CD4-positive, CD25-positive, alpha-beta regulatory T cell (primary cell): ENCODE measurements around the gene MAP4K3. TPM values are rescaled to one million over a fixed set of nuclear protein-coding genes. Genes with fewer than 3 reads are reported as not detected.

Source experiments
- ATAC-seq, 2 donors: fragments of 150-1000 bp; cut with Tn5 transposase; one replicate each; pipeline ENCODE4 v1.10.0; 2021; ENCODE audit warnings: low read depth in 2 of 2, moderate number of reproducible peaks in 2 of 2, moderate library complexity in 1 of 2
- DNase-seq, 3 donors: peaks; one replicate each; pipeline versions ENCODE4 v3.0.0 to v3.0.0-alpha.2; 2012 to 2022; ENCODE audit warnings: mixed read lengths in 1 of 3
- H3K27ac ChIP-seq: one replicate; pipeline ENCODE4 v1.7.0; 2013; ENCODE audit warnings: mild to moderate bottlenecking, low read length; ENCODE audit not compliant: insufficient read depth, poor library complexity, severe bottlenecking
- H3K27me3 ChIP-seq: one replicate; pipeline ENCODE4 v1.7.0; 2013; ENCODE audit warnings: low read length; ENCODE audit not compliant: control insufficient read depth, insufficient read depth
- H3K36me3 ChIP-seq: one replicate; pipeline ENCODE4 v1.7.0; 2013; ENCODE audit warnings: mild to moderate bottlenecking, low read length, moderate library complexity; ENCODE audit not compliant: control insufficient read depth, insufficient read depth
- H3K4me1 ChIP-seq: 2 replicates; pipeline ENCODE4 v1.7.0; 2013; ENCODE audit warnings: mild to moderate bottlenecking, low read length; ENCODE audit not compliant: insufficient read depth, control insufficient read depth, poor library complexity, severe bottlenecking
- H3K4me3 ChIP-seq: one replicate; pipeline ENCODE4 v1.7.0; 2013; ENCODE audit warnings: low read depth, mild to moderate bottlenecking, low read length, moderate library complexity
- H3K9me3 ChIP-seq, 2 experiments: 1 replicate in 1 of 2; 2 replicates in 1 of 2; pipeline ENCODE4 v1.7.0; 2013; ENCODE audit warnings: low read length in 2 of 2, mild to moderate bottlenecking in 1 of 2, moderate library complexity in 1 of 2; ENCODE audit not compliant: control insufficient read depth in 2 of 2
- H3K27ac Mint-ChIP-seq, 3 donors: one replicate each; pipeline ENCODE4 v1.8.0; 2020 to 2022; ENCODE audit warnings: mild to moderate bottlenecking in 3 of 3, mixed read lengths in 3 of 3, moderate library complexity in 2 of 3
- H3K27me3 Mint-ChIP-seq: one replicate; pipeline ENCODE4 v1.8.0; 2022; ENCODE audit warnings: mild to moderate bottlenecking, mixed read lengths
- H3K36me3 Mint-ChIP-seq: one replicate; pipeline ENCODE4 v1.8.0; 2020; ENCODE audit warnings: mixed read lengths
- H3K4me1 Mint-ChIP-seq, 4 donors: one replicate each; pipeline ENCODE4 v1.8.0; 2020 to 2022; ENCODE audit warnings: mixed read lengths in 4 of 4, mild to moderate bottlenecking in 1 of 4
- H3K4me3 Mint-ChIP-seq, 4 donors: one replicate each; pipeline ENCODE4 v1.8.0; 2020 to 2022; ENCODE audit warnings: mild to moderate bottlenecking in 4 of 4, mixed read lengths in 4 of 4, moderate library complexity in 3 of 4
- H3K9me3 Mint-ChIP-seq, 7 donors: one replicate each; pipeline ENCODE4 v1.8.0; 2020 to 2022; ENCODE audit warnings: mixed read lengths in 7 of 7, mild to moderate bottlenecking in 3 of 7, moderate library complexity in 2 of 7
- polyA plus RNA-seq, 4 donors: library from polyadenylated mRNA; unstranded; fragments of 300-500 nt; fragmentation: Illumina TruSeq; gene quantifications; one replicate each; pipeline ENCODE4 v1.2.3, GENCODE V29; 2021
- total RNA-seq: library from RNA; stranded (reverse); gene quantifications from one replicate; pipeline ENCODE4 v1.2.3, GENCODE V29; 2022

Gene MAP4K3
- total and polyA plus RNA-seq, 5 donors from 2014 or later: 1.4 to 28.7 (median 2.0) TPM

- Histone ChIP-seq H3K27me3 (no peaks in the 10 kb centered on the region), H3K9me3 (peaks cover 8 to 9% of the 10 kb centered on the region in 2 experiments), H3K4me3 (no peak overlapping the region), H3K4me1 (no peaks in the 10 kb centered on the region), H3K27ac (no peak overlapping the region), H3K36me3 (no peaks in the 10 kb centered on the region)
- H3K4me1 Mint-ChIP-seq: peaks cover 6 to 13% (median 10%) of the 10 kb centered on the region in 4 donors
- DNase-seq (no peak), ATAC-seq (no peak)
- peaks cover 0 to 10% (median 5%) of the 10 kb centered on the region in 7 donors for H3K9me3 Mint-ChIP-seq
- no peaks in the 10 kb centered on the region for H3K27me3 Mint-ChIP-seq
- H3K4me3 Mint-ChIP-seq: peak overlapping the region in 1 of 4 donors; percentile 53
- peaks cover 20% of the 10 kb centered on the region for H3K36me3 Mint-ChIP-seq
- H3K27ac Mint-ChIP-seq: no peak overlapping the region
Measured at GRCh38 chr2:39443009-39443408, 5.9 kb upstream of the MAP4K3 start.

DNA sequence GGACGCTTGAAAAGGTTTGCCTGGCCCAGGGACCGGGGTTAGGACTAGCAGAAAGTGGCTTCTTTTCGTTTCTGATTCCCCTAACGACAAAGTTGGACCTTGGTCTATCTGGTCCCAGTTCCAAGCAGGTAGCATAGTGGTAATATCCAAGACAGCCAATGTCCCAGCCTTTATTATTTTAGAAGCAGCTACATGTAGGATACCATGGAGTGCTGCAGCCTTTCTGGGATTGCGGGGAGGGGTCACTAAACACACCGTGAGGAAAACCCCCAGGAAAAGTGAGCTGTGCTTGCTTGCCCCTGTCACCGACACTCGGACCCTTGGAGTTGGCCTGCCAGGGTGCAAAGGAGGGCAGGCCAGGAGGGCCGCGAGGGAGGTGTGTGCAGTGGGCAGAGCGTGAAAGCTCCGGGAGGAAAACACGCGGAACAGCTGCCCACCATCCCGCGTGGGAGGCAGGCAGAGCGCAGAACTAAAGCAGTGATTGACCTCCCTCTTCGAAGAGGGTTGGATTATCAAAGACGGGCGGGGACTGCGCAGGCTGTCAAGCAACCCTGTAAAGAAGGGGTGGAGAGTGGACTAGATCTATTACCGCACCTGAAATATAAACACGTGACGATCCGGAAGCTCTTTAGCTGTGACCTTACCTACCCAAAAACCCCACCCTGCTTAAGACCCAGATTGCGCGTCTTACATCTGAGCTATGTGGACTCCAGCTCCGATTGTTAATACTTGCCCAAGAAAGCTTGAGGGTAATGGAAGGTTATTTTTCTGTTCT lies 624 bp upstream of the MAP4K3 start:
- Mint-ChIP-seq H3K9me3 (peaks cover 0 to 6% (median 2%) of the 10 kb centered on the region in 7 donors), H3K4me1 (peaks cover 30 to 53% (median 41%) of the 10 kb centered on the region in 4 donors), H3K27me3 (no peaks in the 10 kb centered on the region), H3K4me3 (peak overlapping the region; percentile 85 to 95 (median 92)), H3K36me3 (peaks cover 6% of the 10 kb centered on the region), H3K27ac (peak overlapping the region; percentile 3 to 91 (median 83))
- Histone ChIP-seq H3K4me1 (peaks cover 18% of the 10 kb centered on the region), H3K9me3 (peaks cover 4 to 5% of the 10 kb centered on the region in 2 experiments), H3K36me3 (no peaks in the 10 kb centered on the region), H3K27ac (peak overlapping the region; percentile 44), H3K27me3 (no peaks in the 10 kb centered on the region), H3K4me3 (peak overlapping the region; percentile 86)
- peak; percentile 80 to 82 for ATAC-seq
- peak; percentile 44 to 87 (median 69) for DNase-seq

DNA sequence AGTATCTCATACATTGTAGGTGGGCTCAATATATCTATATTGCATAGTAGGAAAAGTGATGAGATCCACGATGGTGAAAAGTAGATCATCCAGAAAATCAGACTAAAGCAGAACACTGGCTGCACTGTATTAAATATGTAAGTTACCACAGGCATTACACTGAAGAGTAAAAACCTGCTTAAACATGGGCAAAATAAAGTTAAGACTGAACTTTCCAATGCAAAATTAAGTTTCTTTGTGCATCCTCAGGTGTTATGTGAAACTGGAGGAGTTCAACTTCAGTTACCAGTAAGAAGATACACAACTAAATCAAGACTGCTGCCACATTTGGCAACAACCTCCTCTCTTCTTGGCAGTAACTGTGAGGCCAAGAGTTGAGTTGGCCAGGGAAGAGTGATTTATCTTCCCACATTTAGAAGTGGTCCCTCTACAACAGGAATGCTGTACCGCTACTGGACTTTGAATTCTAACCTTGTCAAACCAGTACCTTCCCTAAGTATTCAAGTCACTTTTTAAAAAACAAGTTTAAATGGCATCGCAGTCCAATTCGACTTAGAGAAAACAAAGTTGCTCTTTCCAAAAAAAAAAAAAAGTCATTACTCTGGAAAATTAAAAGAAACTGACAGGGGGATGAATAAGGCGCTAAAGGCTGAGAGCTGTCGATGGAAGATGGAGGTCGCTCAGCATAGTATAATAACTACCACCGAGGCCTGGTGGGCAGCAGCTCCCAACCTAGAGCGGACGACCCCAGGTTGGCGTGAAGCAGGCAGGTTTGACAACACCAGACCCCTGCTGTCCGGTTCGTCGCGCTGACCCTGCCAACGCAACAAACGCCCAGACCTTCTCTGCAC lies 1.1 kb downstream of the MAP4K3 start:
- ATAC-seq: no peak
- Mint-ChIP-seq H3K27me3 (no peaks in the 10 kb centered on the region), H3K4me1 (peaks cover 32 to 71% (median 54%) of the 10 kb centered on the region in 4 donors), H3K4me3 (peak overlapping the region; percentile 93 to 98 (median 95)), H3K27ac (peak overlapping the region in 2 of 3 donors; percentile 80 to 90), H3K9me3 (no peaks in the 10 kb centered on the region), H3K36me3 (no peaks in the 10 kb centered on the region)
- no peaks in the 10 kb centered on the region for H3K27me3 ChIP-seq
- no peak overlapping the region for H3K27ac ChIP-seq
- no peaks in the 10 kb centered on the region for H3K9me3 ChIP-seq
- peak overlapping the region; percentile 77 for H3K4me3 ChIP-seq
- peaks cover 30% of the 10 kb centered on the region for H3K4me1 ChIP-seq
- no peaks in the 10 kb centered on the region for H3K36me3 ChIP-seq
- DNase-seq: peak in 1 of 3 donors; percentile 1

DNA sequence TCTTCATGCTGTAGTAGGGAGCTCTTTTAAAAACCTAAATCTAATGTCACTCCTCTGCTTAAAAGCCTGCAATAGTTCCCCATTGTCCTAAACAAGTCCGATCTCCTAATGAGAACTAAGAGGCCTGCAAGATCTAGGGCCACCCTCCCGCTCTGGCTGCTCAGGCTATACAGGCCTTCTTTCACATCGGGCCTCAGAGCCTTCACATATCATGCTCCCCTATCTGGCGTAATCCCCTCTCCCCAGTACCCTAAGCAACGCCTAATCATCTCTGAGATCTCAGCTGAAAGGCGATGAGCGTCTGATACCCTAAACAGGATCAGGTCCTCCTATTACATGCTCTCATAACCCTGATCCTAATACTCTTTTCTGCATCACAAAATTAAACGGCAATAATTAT lies 1.9 kb downstream of the MAP4K3 start:
- Histone ChIP-seq H3K4me1 (peaks cover 30% of the 10 kb centered on the region), H3K27me3 (no peaks in the 10 kb centered on the region), H3K27ac (no peak overlapping the region), H3K9me3 (no peaks in the 10 kb centered on the region), H3K4me3 (peak overlapping the region; percentile 77), H3K36me3 (no peaks in the 10 kb centered on the region)
- DNase-seq: no peak
- Mint-ChIP-seq H3K36me3 (no peaks in the 10 kb centered on the region), H3K9me3 (no peaks in the 10 kb centered on the region), H3K27me3 (no peaks in the 10 kb centered on the region), H3K27ac (peak overlapping the region in 2 of 3 donors; percentile 65 to 90), H3K4me3 (peak overlapping the region; percentile 93 to 98 (median 95)), H3K4me1 (peaks cover 36 to 76% (median 58%) of the 10 kb centered on the region in 4 donors)
- no peak for ATAC-seq

- Histone ChIP-seq H3K4me3 (peak overlapping the region; percentile 77), H3K9me3 (no peaks in the 10 kb centered on the region), H3K27me3 (no peaks in the 10 kb centered on the region), H3K36me3 (no peaks in the 10 kb centered on the region), H3K4me1 (peaks cover 30% of the 10 kb centered on the region), H3K27ac (no peak overlapping the region)
- ATAC-seq (no peak), DNase-seq (no peak)
- Mint-ChIP-seq H3K27ac (no peak overlapping the region), H3K4me3 (peak overlapping the region in 3 of 4 donors; percentile 16 to 95 (median 93)), H3K9me3 (no peaks in the 10 kb centered on the region), H3K4me1 (peaks cover 37 to 75% (median 57%) of the 10 kb centered on the region in 4 donors), H3K36me3 (no peaks in the 10 kb centered on the region), H3K27me3 (no peaks in the 10 kb centered on the region)
Measured at GRCh38 chr2:39434233-39434897, 2.7 kb downstream of the MAP4K3 start.

DNA sequence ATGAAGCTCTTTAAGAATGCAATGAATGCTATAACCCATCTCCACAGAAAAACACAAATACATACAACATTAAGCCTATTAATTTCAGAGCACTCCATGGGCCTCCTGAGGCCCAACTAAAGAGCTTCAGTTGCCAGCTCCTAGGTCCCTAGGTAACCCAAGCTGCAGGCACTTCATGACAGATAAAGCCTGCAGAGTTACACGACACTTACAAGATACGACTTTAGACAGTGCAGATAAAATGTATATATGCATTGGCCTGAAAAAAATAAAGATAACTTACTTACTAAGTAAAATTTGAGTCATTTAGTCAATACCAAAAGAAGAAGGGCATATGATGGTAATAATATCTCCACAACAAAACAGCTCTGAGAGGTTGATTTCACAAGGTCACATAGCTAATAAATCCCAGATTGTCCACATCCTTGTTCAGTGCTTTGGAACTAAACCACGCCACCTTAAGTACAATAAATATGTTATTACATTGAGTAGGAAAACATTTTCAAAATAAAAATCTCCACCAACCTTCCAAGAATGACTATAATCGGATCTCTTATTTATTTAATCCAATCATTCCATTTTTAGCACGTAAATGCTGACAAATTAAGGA lies 3.4 kb downstream of the MAP4K3 start:
- Mint-ChIP-seq H3K36me3 (no peaks in the 10 kb centered on the region), H3K4me1 (peaks cover 36 to 72% (median 56%) of the 10 kb centered on the region in 4 donors), H3K4me3 (peak overlapping the region in 2 of 4 donors; percentile 21 to 95), H3K27ac (peak overlapping the region in 1 of 3 donors; percentile 72), H3K27me3 (no peaks in the 10 kb centered on the region), H3K9me3 (no peaks in the 10 kb centered on the region)
- Histone ChIP-seq H3K4me3 (no peak overlapping the region), H3K9me3 (no peaks in the 10 kb centered on the region), H3K4me1 (peaks cover 30% of the 10 kb centered on the region), H3K27ac (no peak overlapping the region), H3K36me3 (no peaks in the 10 kb centered on the region), H3K27me3 (no peaks in the 10 kb centered on the region)
- DNase-seq: no peak
- ATAC-seq: no peak

DNA sequence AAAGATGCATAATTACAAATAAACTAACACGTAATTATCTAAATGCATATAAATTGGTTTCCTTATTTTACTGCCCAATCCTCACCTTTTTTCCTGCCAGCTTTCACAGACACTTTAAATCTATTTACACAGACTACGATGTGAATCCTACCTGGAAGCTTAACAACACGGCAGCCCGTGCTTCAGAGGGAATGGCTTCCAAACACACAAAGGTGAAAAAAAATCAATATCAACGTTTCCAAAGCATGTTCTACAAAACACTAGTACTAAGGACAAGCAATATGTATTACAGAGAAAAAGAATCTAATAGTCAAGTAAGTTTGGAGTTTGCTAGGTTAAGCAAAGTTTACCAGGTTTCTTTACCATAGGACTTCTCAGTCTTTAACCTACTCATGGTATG lies 4.4 kb downstream of the MAP4K3 start:
- Histone ChIP-seq H3K36me3 (no peaks in the 10 kb centered on the region), H3K9me3 (no peaks in the 10 kb centered on the region), H3K27me3 (no peaks in the 10 kb centered on the region), H3K4me3 (no peak overlapping the region), H3K4me1 (peaks cover 30% of the 10 kb centered on the region), H3K27ac (no peak overlapping the region)
- ATAC-seq: no peak
- DNase-seq: no peak
- H3K9me3 Mint-ChIP-seq: no peaks in the 10 kb centered on the region
- peak overlapping the region in 2 of 3 donors; percentile 11 to 82 for H3K27ac Mint-ChIP-seq
- H3K4me3 Mint-ChIP-seq: peak overlapping the region in 1 of 4 donors; percentile 15
- H3K27me3 Mint-ChIP-seq: no peaks in the 10 kb centered on the region
- peaks cover 39 to 65% (median 55%) of the 10 kb centered on the region in 4 donors for H3K4me1 Mint-ChIP-seq
- no peaks in the 10 kb centered on the region for H3K36me3 Mint-ChIP-seq
